ENCODE measurements around the gene NDUFS8.

NDUFS8 gene

GRCh38 chr11:68016161-68016903, 14.1 kb upstream of the NDUFS8 start:
- no peak overlapping the region for H4K8ac ChIP-seq (ENCODE audit: low read depth, low read length)
- DNase-seq: no peak
- H3K9me3 ChIP-seq (ENCODE audit: insufficient read depth, low read depth, low read length): peaks cover 1% of the 10 kb centered on the region
- no peaks in the 10 kb centered on the region for H3K27me3 ChIP-seq (ENCODE audit: insufficient read depth, low read length)
- H2AK5ac ChIP-seq (ENCODE audit: low read length): no peak overlapping the region
- H3K4me1 ChIP-seq (ENCODE audit: control insufficient read depth in 1 of 2, insufficient read depth in 2 of 2, low read length in 2 of 2): peaks cover 28 to 36% of the 10 kb centered on the region in 2 experiments
- no CpG with 5 or more reads among the region's 13 CpGs for WGBS (ENCODE audit: extremely low coverage, insufficient coverage, insufficient read length)
- H2BK5ac ChIP-seq (ENCODE audit: low read depth, low read length, poor library complexity): no peak overlapping the region
- no peak overlapping the region for H2AFZ ChIP-seq (ENCODE audit: insufficient read depth, low read length, poor library complexity)
- H3K14ac ChIP-seq (ENCODE audit: low read length): no peak overlapping the region
- peaks cover 5% of the 10 kb centered on the region for H3K79me2 ChIP-seq (ENCODE audit: control insufficient read depth, insufficient read depth, low read length, poor library complexity)
- H3K18ac ChIP-seq (ENCODE audit: low read length): no peak overlapping the region
- no peak overlapping the region for H2BK120ac ChIP-seq (ENCODE audit: insufficient read depth, low read length, poor library complexity)
- no peaks in the 10 kb centered on the region for H3K36me3 ChIP-seq (ENCODE audit: control insufficient read depth in 1 of 2, insufficient read depth in 2 of 2, low read length in 2 of 2)
- no peak overlapping the region for H2BK12ac ChIP-seq (ENCODE audit: low read length)
- H3K4ac ChIP-seq (ENCODE audit: low read depth, low read length): no peak overlapping the region
- no peak overlapping the region for H3K9ac ChIP-seq (ENCODE audit: low read length)
- peaks cover 24% of the 10 kb centered on the region for H3K79me1 ChIP-seq (ENCODE audit: low read length)
- H3K4me3 ChIP-seq (ENCODE audit: low read depth, low read length): no peak overlapping the region
- no peak overlapping the region for H4K91ac ChIP-seq (ENCODE audit: low read depth, low read length)
- no peak overlapping the region for H3K4me2 ChIP-seq (ENCODE audit: low read length)
- H3K23ac ChIP-seq (ENCODE audit: low read length): no peak overlapping the region
- no peak overlapping the region for H3K27ac ChIP-seq (ENCODE audit: low read depth, low read length)
- H4K12ac ChIP-seq (ENCODE audit: low read depth, low read length): no peak overlapping the region

GRCh38 chr11:68016904-68017817, 13.3 kb upstream of the NDUFS8 start:
- Histone ChIP-seq H3K79me2 (ENCODE audit: control insufficient read depth, insufficient read depth, low read length, poor library complexity) (peaks cover 5% of the 10 kb centered on the region), H3K36me3 (ENCODE audit: control insufficient read depth in 1 of 2, insufficient read depth in 2 of 2, low read length in 2 of 2) (no peaks in the 10 kb centered on the region), H3K14ac (ENCODE audit: low read length) (no peak overlapping the region), H2AFZ (ENCODE audit: insufficient read depth, low read length, poor library complexity) (no peak overlapping the region), H2AK5ac (ENCODE audit: low read length) (no peak overlapping the region), H3K18ac (ENCODE audit: low read length) (peak overlapping the region; percentile 25), H3K23ac (ENCODE audit: low read length) (no peak overlapping the region), H3K4me3 (ENCODE audit: low read depth, low read length) (peak overlapping the region; percentile 13), H3K4me2 (ENCODE audit: low read length) (no peak overlapping the region), H2BK120ac (ENCODE audit: insufficient read depth, low read length, poor library complexity) (no peak overlapping the region), H4K12ac (ENCODE audit: low read depth, low read length) (no peak overlapping the region), H2BK5ac (ENCODE audit: low read depth, low read length, poor library complexity) (no peak overlapping the region), H2BK12ac (ENCODE audit: low read length) (peak overlapping the region; percentile 4), H4K8ac (ENCODE audit: low read depth, low read length) (no peak overlapping the region), H3K27ac (ENCODE audit: low read depth, low read length) (no peak overlapping the region), H3K9me3 (ENCODE audit: insufficient read depth, low read depth, low read length) (peaks cover 1% of the 10 kb centered on the region), H3K9ac (ENCODE audit: low read length) (no peak overlapping the region), H4K91ac (ENCODE audit: low read depth, low read length) (no peak overlapping the region), H3K4ac (ENCODE audit: low read depth, low read length) (no peak overlapping the region), H3K27me3 (ENCODE audit: insufficient read depth, low read length) (no peaks in the 10 kb centered on the region), H3K4me1 (ENCODE audit: control insufficient read depth in 1 of 2, insufficient read depth in 2 of 2, low read length in 2 of 2) (peaks cover 28 to 33% of the 10 kb centered on the region in 2 experiments), H3K79me1 (ENCODE audit: low read length) (peaks cover 24% of the 10 kb centered on the region)
- no peak for DNase-seq
- no CpG with 5 or more reads among the region's 16 CpGs for WGBS (ENCODE audit: extremely low coverage, insufficient coverage, insufficient read length)

- DNase-seq: no peak
- no peak overlapping the region for H2BK12ac ChIP-seq (ENCODE audit: low read length)
- no CpG with 5 or more reads among the region's 27 CpGs for WGBS (ENCODE audit: extremely low coverage, insufficient coverage, insufficient read length)
- H3K27ac ChIP-seq (ENCODE audit: low read depth, low read length): no peak overlapping the region
- H3K9me3 ChIP-seq (ENCODE audit: insufficient read depth, low read depth, low read length): peaks cover 1% of the 10 kb centered on the region
- H2BK5ac ChIP-seq (ENCODE audit: low read depth, low read length, poor library complexity): no peak overlapping the region
- no peak overlapping the region for H2AFZ ChIP-seq (ENCODE audit: insufficient read depth, low read length, poor library complexity)
- no peak overlapping the region for H3K4me3 ChIP-seq (ENCODE audit: low read depth, low read length)
- no peak overlapping the region for H4K8ac ChIP-seq (ENCODE audit: low read depth, low read length)
- no peak overlapping the region for H3K18ac ChIP-seq (ENCODE audit: low read length)
- peaks cover 2% of the 10 kb centered on the region for H3K79me2 ChIP-seq (ENCODE audit: control insufficient read depth, insufficient read depth, low read length, poor library complexity)
- no peak overlapping the region for H2AK5ac ChIP-seq (ENCODE audit: low read length)
- H3K36me3 ChIP-seq (ENCODE audit: control insufficient read depth in 1 of 2, insufficient read depth in 2 of 2, low read length in 2 of 2): no peaks in the 10 kb centered on the region
- no peaks in the 10 kb centered on the region for H3K27me3 ChIP-seq (ENCODE audit: insufficient read depth, low read length)
- no peak overlapping the region for H3K4ac ChIP-seq (ENCODE audit: low read depth, low read length)
- no peak overlapping the region for H3K4me2 ChIP-seq (ENCODE audit: low read length)
- no peak overlapping the region for H3K23ac ChIP-seq (ENCODE audit: low read length)
- H2BK120ac ChIP-seq (ENCODE audit: insufficient read depth, low read length, poor library complexity): no peak overlapping the region
- peaks cover 20 to 24% of the 10 kb centered on the region in 2 experiments for H3K4me1 ChIP-seq (ENCODE audit: control insufficient read depth in 1 of 2, insufficient read depth in 2 of 2, low read length in 2 of 2)
- peaks cover 16% of the 10 kb centered on the region for H3K79me1 ChIP-seq (ENCODE audit: low read length)
- H4K91ac ChIP-seq (ENCODE audit: low read depth, low read length): no peak overlapping the region
- no peak overlapping the region for H3K9ac ChIP-seq (ENCODE audit: low read length)
- no peak overlapping the region for H4K12ac ChIP-seq (ENCODE audit: low read depth, low read length)
- peak overlapping the region; percentile 7 for H3K14ac ChIP-seq (ENCODE audit: low read length)
Measured at GRCh38 chr11:68017980-68018729, 12.3 kb upstream of the NDUFS8 start.

- Histone ChIP-seq H3K4ac (ENCODE audit: low read depth, low read length) (no peak overlapping the region), H3K23ac (ENCODE audit: low read length) (no peak overlapping the region)
Measured at GRCh38 chr11:68018730-68019190, 11.7 kb upstream of the NDUFS8 start.

More at GRCh38 chr11:68018730-68019190, 11.7 kb upstream of the NDUFS8 start:
- no peak overlapping the region for H3K4me3 ChIP-seq (ENCODE audit: low read depth, low read length)
- H3K79me1 ChIP-seq (ENCODE audit: low read length): peaks cover 12% of the 10 kb centered on the region
- no peak overlapping the region for H4K8ac ChIP-seq (ENCODE audit: low read depth, low read length)
- H3K36me3 ChIP-seq (ENCODE audit: control insufficient read depth in 1 of 2, insufficient read depth in 2 of 2, low read length in 2 of 2): no peaks in the 10 kb centered on the region
- peaks cover 15 to 20% of the 10 kb centered on the region in 2 experiments for H3K4me1 ChIP-seq (ENCODE audit: control insufficient read depth in 1 of 2, insufficient read depth in 2 of 2, low read length in 2 of 2)
- H2BK12ac ChIP-seq (ENCODE audit: low read length): no peak overlapping the region
- no peak overlapping the region for H4K91ac ChIP-seq (ENCODE audit: low read depth, low read length)
- no CpG with 5 or more reads among the region's 18 CpGs for WGBS (ENCODE audit: extremely low coverage, insufficient coverage, insufficient read length)
- H3K27me3 ChIP-seq (ENCODE audit: insufficient read depth, low read length): no peaks in the 10 kb centered on the region
- no peak overlapping the region for H2BK5ac ChIP-seq (ENCODE audit: low read depth, low read length, poor library complexity)
- no peak overlapping the region for H3K9ac ChIP-seq (ENCODE audit: low read length)
- no peak for DNase-seq
- no peak overlapping the region for H2BK120ac ChIP-seq (ENCODE audit: insufficient read depth, low read length, poor library complexity)
- H3K79me2 ChIP-seq (ENCODE audit: control insufficient read depth, insufficient read depth, low read length, poor library complexity): no peaks in the 10 kb centered on the region
- H3K27ac ChIP-seq (ENCODE audit: low read depth, low read length): no peak overlapping the region
- no peak overlapping the region for H3K4me2 ChIP-seq (ENCODE audit: low read length)
- no peak overlapping the region for H2AK5ac ChIP-seq (ENCODE audit: low read length)
- H3K18ac ChIP-seq (ENCODE audit: low read length): no peak overlapping the region
- H3K14ac ChIP-seq (ENCODE audit: low read length): no peak overlapping the region
- H4K12ac ChIP-seq (ENCODE audit: low read depth, low read length): no peak overlapping the region
- H2AFZ ChIP-seq (ENCODE audit: insufficient read depth, low read length, poor library complexity): no peak overlapping the region
- peaks cover 1% of the 10 kb centered on the region for H3K9me3 ChIP-seq (ENCODE audit: insufficient read depth, low read depth, low read length)

All from trophoblast cell (in vitro differentiated cells and primary cell).